ENCODE measurements around the gene EREG. TPM values are rescaled to one million over a fixed set of nuclear protein-coding genes. Genes with fewer than 3 reads are reported as not detected.

EREG gene
- total and polyA plus RNA-seq, 2 donors, result 0.05 to 0.48 TPM

DNA sequence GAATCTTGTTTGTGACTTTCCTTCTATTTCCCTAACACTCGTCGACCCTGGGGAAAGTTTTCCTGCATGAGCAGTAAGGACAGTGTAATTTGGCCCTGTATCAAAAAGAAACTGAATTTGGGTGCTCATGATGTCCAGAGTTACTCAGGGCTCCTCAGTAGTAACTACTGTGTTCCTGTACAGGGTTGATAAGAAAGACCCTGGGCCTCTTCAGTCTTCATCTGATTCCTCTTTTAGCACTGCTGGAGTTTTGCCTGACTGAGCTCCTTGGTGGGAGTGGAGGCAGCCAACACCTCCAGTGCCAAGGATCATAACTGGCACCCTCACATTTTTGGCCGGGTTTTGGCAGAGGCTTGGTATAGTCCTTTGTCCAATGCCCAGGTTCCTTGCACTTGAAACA, 72.9 kb downstream of the EREG start:
- Histone ChIP-seq H3K27me3 (ENCODE audit: control insufficient read depth in 2 of 2, insufficient read depth in 1 of 2, low read length in 1 of 2) (no peaks in the 10 kb centered on the region), H3K36me3 (ENCODE audit: control insufficient read depth in 2 of 2, insufficient read depth in 2 of 2, low read length in 1 of 2) (no peaks in the 10 kb centered on the region), H3K4me3 (ENCODE audit: low read length in 2 of 2) (no peak overlapping the region), H3K27ac (ENCODE audit: low read depth in 1 of 2, low read length in 1 of 2) (no peak overlapping the region), H3K4me1 (ENCODE audit: control insufficient read depth in 2 of 2, insufficient read depth in 2 of 2, low read length in 2 of 2) (no peaks in the 10 kb centered on the region), H3K9me3 (ENCODE audit: control insufficient read depth in 2 of 2, insufficient read depth in 1 of 2, low read length in 1 of 2) (peaks cover 0 to 3% of the 10 kb centered on the region in 2 donors)
- WGBS, result 95% methylated on average over 3 of the region's 3 CpGs
- DNase-seq (ENCODE audit: low read depth in 6 of 9, low spot score in 9 of 9), result no peak

Other genes starting within 250 kb of the EREG start
- gene MTHFD2L, start 207.0 kb upstream of the EREG start, total RNA-seq, result 33.8 TPM
- 16.9 TPM for gene MTHFD2L, start 207.0 kb upstream of the EREG start, polyA plus RNA-seq
- gene EPGN, start 56.7 kb upstream of the EREG start, total RNA-seq, result 0.52 TPM
- gene EPGN, start 56.7 kb upstream of the EREG start, polyA plus RNA-seq, result 5.8 TPM
- gene AREG, start 80.0 kb downstream of the EREG start, total RNA-seq, result 0.42 TPM
- 30.3 TPM for gene AREG, start 80.0 kb downstream of the EREG start, polyA plus RNA-seq

Measured in thymus (tissue), 11 donors.